Endothelial cell of umbilical vein (primary cell): Measurements from ENCODE around the gene SCGB2B2.

Experiments
- EZH2 ChIP-seq: IDR thresholded peaks from 2 replicates; pipeline ENCODE4 v1.6.1; 2012; ENCODE audit warnings: borderline replicate concordance, low read depth, mild to moderate bottlenecking, moderate library complexity, low read length, inconsistent platforms; ENCODE audit not compliant: severe bottlenecking
- FOS ChIP-seq: IDR thresholded peaks from 2 replicates; pipeline ENCODE4 v1.6.1; 2011; ENCODE audit warnings: mild to moderate bottlenecking, low read length, moderate library complexity, borderline replicate concordance; ENCODE audit not compliant: insufficient read depth
- GATA2 ChIP-seq: IDR thresholded peaks from 2 replicates; pipeline ENCODE4 v1.7.0; 2011; ENCODE audit warnings: low read depth, mild to moderate bottlenecking, moderate library complexity, mixed read lengths, low read length; ENCODE audit not compliant: insufficient read length, insufficient read depth
- JUN ChIP-seq: IDR thresholded peaks from 2 replicates; pipeline ENCODE4 v1.6.1; 2011; ENCODE audit warnings: borderline replicate concordance, low read depth; ENCODE audit not compliant: insufficient read length, insufficient read depth
- MYC ChIP-seq: IDR thresholded peaks from one replicate; pipeline ENCODE4 v1.6.1; 2011; ENCODE audit warnings: mild to moderate bottlenecking, low read depth, low read length
- POLR2A ChIP-seq: IDR thresholded peaks from 2 replicates; pipeline ENCODE4 v1.6.1; 2012; ENCODE audit warnings: low read depth, mild to moderate bottlenecking, control low read depth, low read length
- POLR2AphosphoS5 ChIP-seq: IDR thresholded peaks from 2 replicates; pipeline ENCODE4 v1.6.1; 2012; ENCODE audit warnings: low read depth, mild to moderate bottlenecking, control low read depth, low read length, moderate library complexity; ENCODE audit not compliant: insufficient read depth
- TF ChIP-seq, protein P1 (sequence below), 2 donors: IDR thresholded peaks; 1 replicate in 1 of 2; 2 replicates in 1 of 2; pipeline ENCODE4 v1.5.1; 2011; ENCODE audit warnings: low read length in 2 of 2, mild to moderate bottlenecking in 2 of 2, moderate library complexity in 2 of 2, control low read depth in 1 of 2, inconsistent platforms in 1 of 2, low read depth in 1 of 2; ENCODE audit not compliant: insufficient read depth in 1 of 2; ENCODE audit errors: extremely low read depth in 1 of 2
- TF ChIP-seq, protein P2 (sequence below): IDR thresholded peaks from 2 replicates; pipeline ENCODE4 v1.6.1; 2011; ENCODE audit not compliant: insufficient read depth, insufficient read length

DNA sequence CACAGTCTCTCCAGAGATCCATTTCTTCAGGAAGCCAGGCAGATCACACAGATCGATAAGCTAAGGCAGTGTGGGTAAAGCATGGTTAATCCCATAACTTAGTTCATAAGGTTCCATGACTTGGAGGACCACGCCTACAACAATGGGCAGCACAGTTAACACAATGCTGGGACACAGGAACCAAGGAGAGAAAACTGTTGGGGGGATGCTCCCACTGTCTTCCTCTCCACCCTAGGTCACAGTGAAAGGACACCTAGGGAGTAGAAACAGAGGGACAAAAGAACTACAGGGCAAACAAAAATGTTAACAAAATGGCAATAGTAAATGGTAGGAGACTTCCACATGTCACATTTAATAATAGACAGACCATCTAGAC, 36.3 kb upstream of the SCGB2B2 start:
- TF ChIP-seq, protein P1, sequence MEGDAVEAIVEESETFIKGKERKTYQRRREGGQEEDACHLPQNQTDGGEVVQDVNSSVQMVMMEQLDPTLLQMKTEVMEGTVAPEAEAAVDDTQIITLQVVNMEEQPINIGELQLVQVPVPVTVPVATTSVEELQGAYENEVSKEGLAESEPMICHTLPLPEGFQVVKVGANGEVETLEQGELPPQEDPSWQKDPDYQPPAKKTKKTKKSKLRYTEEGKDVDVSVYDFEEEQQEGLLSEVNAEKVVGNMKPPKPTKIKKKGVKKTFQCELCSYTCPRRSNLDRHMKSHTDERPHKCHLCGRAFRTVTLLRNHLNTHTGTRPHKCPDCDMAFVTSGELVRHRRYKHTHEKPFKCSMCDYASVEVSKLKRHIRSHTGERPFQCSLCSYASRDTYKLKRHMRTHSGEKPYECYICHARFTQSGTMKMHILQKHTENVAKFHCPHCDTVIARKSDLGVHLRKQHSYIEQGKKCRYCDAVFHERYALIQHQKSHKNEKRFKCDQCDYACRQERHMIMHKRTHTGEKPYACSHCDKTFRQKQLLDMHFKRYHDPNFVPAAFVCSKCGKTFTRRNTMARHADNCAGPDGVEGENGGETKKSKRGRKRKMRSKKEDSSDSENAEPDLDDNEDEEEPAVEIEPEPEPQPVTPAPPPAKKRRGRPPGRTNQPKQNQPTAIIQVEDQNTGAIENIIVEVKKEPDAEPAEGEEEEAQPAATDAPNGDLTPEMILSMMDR (IDR thresholded peaks at IDR 0.05; ENCODE audit: extremely low read depth in 1 of 2, insufficient read depth in 1 of 2, low read depth in 1 of 2, low read length in 2 of 2) = no peak
- TF ChIP-seq POLR2A = no peak
- TF ChIP-seq POLR2AphosphoS5 = no peak
- TF ChIP-seq, protein P2, sequence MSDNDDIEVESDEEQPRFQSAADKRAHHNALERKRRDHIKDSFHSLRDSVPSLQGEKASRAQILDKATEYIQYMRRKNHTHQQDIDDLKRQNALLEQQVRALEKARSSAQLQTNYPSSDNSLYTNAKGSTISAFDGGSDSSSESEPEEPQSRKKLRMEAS = no peak
- no peak for TF ChIP-seq EZH2
- TF ChIP-seq JUN = no peak
- no peak for TF ChIP-seq GATA2
- TF ChIP-seq MYC = no peak
- no peak for TF ChIP-seq FOS
